ENCODE measurements around the gene SNX10.
A peak's percentile ranks its signal among the peaks of the same experiment; 100 is the strongest.

The SNX10 gene

DNA sequence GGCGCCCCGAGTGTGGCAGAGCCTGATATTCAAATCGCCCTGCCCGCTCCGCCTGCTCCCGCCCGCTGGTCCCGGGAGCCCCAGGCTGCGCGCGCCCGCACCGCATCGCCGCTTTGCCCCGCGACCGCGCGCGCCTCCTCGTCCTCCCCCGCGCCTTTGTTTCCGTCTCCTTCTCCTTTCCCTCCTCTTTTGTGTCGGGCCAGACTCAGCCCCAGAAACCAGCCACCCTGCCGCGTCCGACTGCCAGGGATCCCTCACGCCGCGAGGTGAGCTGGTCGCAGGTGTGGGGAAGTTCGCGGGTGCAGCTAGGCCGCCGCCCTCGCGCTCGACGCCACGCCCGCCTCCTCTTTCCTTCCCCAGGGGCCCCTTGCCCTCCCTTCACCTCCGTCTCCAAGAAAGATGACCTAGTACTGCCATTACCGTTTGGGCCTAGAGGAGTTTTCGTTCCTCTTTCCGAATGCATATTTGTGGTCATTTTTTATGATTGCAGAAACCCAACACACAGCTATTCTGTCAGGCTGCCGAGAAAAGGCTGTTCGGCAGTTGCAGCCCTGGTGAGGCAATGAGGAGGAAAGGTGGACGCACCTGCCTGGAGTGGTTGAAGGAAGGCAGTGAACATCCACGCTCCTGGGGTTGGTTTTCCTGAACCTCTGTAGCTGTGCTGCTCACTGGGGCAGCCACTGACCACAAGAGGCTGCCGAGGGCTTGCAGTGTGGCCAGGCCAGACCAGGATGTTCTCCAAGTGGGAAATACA lies 107.3 kb downstream of the SNX10 start:
- DNase-seq (ENCODE audit: low read depth), result peak; percentile 95
- peak overlapping the region; percentile 66 for H3K4me3 ChIP-seq (ENCODE audit: low read depth, low read length)
- TF ChIP-seq MYC (IDR thresholded peaks at IDR 0.05; ENCODE audit: low read depth, low read length), result peak; percentile 60
- TF ChIP-seq CTCF (IDR thresholded peaks at IDR 0.05; ENCODE audit: low read depth, low read length), result no peak
- peak; percentile 62 for TF ChIP-seq MAX (IDR thresholded peaks at IDR 0.05; ENCODE audit: low read depth, low read length)
- peak; percentile 49 for TF ChIP-seq POLR2A (IDR thresholded peaks at IDR 0.05; ENCODE audit: extremely low read depth, insufficient read length)

GRCh38 chr7:26399736-26400135 lies 108.1 kb downstream of the SNX10 start:
- peak overlapping the region; percentile 66 for H3K4me3 ChIP-seq (ENCODE audit: low read depth, low read length)
- TF ChIP-seq MYC (IDR thresholded peaks at IDR 0.05; ENCODE audit: low read depth, low read length) (no peak), MAX (IDR thresholded peaks at IDR 0.05; ENCODE audit: low read depth, low read length) (no peak), POLR2A (IDR thresholded peaks at IDR 0.05; ENCODE audit: extremely low read depth, insufficient read length) (no peak), CTCF (IDR thresholded peaks at IDR 0.05; ENCODE audit: low read depth, low read length) (no peak)
- no peak for DNase-seq (ENCODE audit: low read depth)

GRCh38 chr7:26403640-26404039 lies 112.0 kb downstream of the SNX10 start:
- no peak overlapping the region for H3K4me3 ChIP-seq (ENCODE audit: low read depth, low read length)
- DNase-seq (ENCODE audit: low read depth), result no peak
- TF ChIP-seq POLR2A (IDR thresholded peaks at IDR 0.05; ENCODE audit: extremely low read depth, insufficient read length) (no peak), MYC (IDR thresholded peaks at IDR 0.05; ENCODE audit: low read depth, low read length) (no peak), CTCF (IDR thresholded peaks at IDR 0.05; ENCODE audit: low read depth, low read length) (no peak), MAX (IDR thresholded peaks at IDR 0.05; ENCODE audit: low read depth, low read length) (no peak)

GRCh38 chr7:26404189-26404996 lies 112.7 kb downstream of the SNX10 start:
- DNase-seq (ENCODE audit: low read depth), result no peak
- H3K4me3 ChIP-seq (ENCODE audit: low read depth, low read length), result no peak overlapping the region
- TF ChIP-seq MAX (IDR thresholded peaks at IDR 0.05; ENCODE audit: low read depth, low read length) (no peak), POLR2A (IDR thresholded peaks at IDR 0.05; ENCODE audit: extremely low read depth, insufficient read length) (no peak), CTCF (IDR thresholded peaks at IDR 0.05; ENCODE audit: low read depth, low read length) (no peak), MYC (IDR thresholded peaks at IDR 0.05; ENCODE audit: low read depth, low read length) (no peak)

DNA sequence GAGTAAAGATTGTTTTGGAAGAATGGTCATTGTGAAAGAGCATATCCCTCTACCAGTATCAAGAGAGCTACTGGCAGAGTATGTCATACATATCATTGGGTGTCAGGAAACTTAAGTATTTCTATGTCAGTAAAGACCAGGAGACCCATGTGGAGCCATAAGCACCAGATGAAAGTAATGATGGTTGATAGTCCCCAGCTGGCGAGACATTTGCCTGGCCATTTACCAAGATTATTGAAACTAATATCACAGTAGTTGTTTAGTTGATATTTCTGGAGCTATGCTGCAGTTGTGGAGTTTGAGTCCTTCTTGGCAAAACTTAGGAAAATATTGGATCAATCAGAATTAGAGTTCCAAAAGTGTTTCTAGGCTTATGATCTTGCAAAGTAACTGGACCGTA lies 114.8 kb downstream of the SNX10 start:
- no peak for TF ChIP-seq MYC (IDR thresholded peaks at IDR 0.05; ENCODE audit: low read depth, low read length)
- TF ChIP-seq MAX (IDR thresholded peaks at IDR 0.05; ENCODE audit: low read depth, low read length), result no peak
- TF ChIP-seq POLR2A (IDR thresholded peaks at IDR 0.05; ENCODE audit: extremely low read depth, insufficient read length), result no peak
- no peak for TF ChIP-seq CTCF (IDR thresholded peaks at IDR 0.05; ENCODE audit: low read depth, low read length)
- no peak overlapping the region for H3K4me3 ChIP-seq (ENCODE audit: low read depth, low read length)
- DNase-seq (ENCODE audit: low read depth), result no peak

Data from NB4 (cell line).